ENCODE data around the gene SYT15.
"Not testable (repeated sequence)": the region's sequence is repeated elsewhere in the genome, so short reads cannot be mapped to it uniquely, and the experiment has no call there.

SYT15 gene

DNA sequence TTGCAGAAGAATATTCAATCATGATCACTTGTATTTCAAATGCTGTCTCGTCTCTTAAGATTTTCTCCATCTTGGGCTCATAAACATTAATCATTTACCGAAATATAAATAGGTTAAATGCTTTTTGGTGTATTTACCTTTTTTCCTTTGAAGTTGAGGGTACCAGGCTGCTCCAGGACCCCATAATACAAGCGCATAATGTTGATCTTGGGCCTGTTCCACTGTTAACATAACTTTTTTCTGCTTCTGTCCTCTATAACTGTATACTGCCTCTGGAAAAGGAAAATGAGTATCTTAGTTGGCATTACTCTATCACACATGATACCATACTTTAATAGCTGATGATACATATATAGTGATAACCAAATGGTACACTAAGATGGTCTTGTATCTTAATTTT, 51.9 kb downstream of the SYT15 start:
- not testable (repeated sequence) for H3K9me3 ChIP-seq (ENCODE audit: insufficient read depth, low read depth, low read length); H3F3A ChIP-seq (ENCODE audit: low read depth); H3K4me1 ChIP-seq (ENCODE audit: insufficient read depth, low read length, poor library complexity, severe bottlenecking); H2AFZ ChIP-seq (ENCODE audit: low read length); H3K9me2 ChIP-seq (replicated peaks; ENCODE audit: low read depth, low read length); H3K27me3 ChIP-seq (ENCODE audit: insufficient read depth, low read length, poor library complexity, severe bottlenecking); H3K36me3 ChIP-seq (ENCODE audit: insufficient read depth, low read length); H3K4me3 ChIP-seq (ENCODE audit: low read length, poor library complexity, severe bottlenecking); H3K9ac ChIP-seq (ENCODE audit: low read depth, low read length, poor library complexity, severe bottlenecking); H3K4me2 ChIP-seq (ENCODE audit: low read depth, low read length, poor library complexity, severe bottlenecking); H4K20me1 ChIP-seq (ENCODE audit: insufficient read depth, low read length, poor library complexity, severe bottlenecking); H3K79me2 ChIP-seq (ENCODE audit: insufficient read depth, low read length)

DNA sequence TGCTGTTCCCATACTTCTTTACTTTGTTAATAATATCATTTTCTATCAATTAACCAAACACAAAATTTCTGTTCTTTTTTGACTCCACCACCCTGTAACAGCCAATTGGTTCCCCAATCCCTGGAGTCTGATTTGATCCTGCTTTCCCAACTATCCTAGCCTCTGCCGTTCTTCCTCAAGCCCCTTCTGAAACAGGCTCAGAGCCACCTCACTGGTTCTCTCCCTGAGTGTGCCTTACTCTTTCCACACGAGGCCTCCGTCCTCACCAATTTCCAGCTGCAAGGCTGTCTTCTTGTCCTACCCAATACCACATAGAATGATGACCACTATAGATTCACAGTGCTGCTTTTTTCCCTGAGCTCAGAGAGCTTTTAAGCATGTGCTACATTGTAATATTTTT, 52.8 kb downstream of the SYT15 start:
- not testable (repeated sequence) for H3K36me3 ChIP-seq (ENCODE audit: insufficient read depth, low read length); H3K4me3 ChIP-seq (ENCODE audit: low read length, poor library complexity, severe bottlenecking); H2AFZ ChIP-seq (ENCODE audit: low read length); H3K27me3 ChIP-seq (ENCODE audit: insufficient read depth, low read length, poor library complexity, severe bottlenecking); H3K4me2 ChIP-seq (ENCODE audit: low read depth, low read length, poor library complexity, severe bottlenecking); H3K9me3 ChIP-seq (ENCODE audit: insufficient read depth, low read depth, low read length); H3K9me2 ChIP-seq (replicated peaks; ENCODE audit: low read depth, low read length); H4K20me1 ChIP-seq (ENCODE audit: insufficient read depth, low read length, poor library complexity, severe bottlenecking); H3F3A ChIP-seq (ENCODE audit: low read depth); H3K4me1 ChIP-seq (ENCODE audit: insufficient read depth, low read length, poor library complexity, severe bottlenecking); H3K79me2 ChIP-seq (ENCODE audit: insufficient read depth, low read length); H3K9ac ChIP-seq (ENCODE audit: low read depth, low read length, poor library complexity, severe bottlenecking)

DNA sequence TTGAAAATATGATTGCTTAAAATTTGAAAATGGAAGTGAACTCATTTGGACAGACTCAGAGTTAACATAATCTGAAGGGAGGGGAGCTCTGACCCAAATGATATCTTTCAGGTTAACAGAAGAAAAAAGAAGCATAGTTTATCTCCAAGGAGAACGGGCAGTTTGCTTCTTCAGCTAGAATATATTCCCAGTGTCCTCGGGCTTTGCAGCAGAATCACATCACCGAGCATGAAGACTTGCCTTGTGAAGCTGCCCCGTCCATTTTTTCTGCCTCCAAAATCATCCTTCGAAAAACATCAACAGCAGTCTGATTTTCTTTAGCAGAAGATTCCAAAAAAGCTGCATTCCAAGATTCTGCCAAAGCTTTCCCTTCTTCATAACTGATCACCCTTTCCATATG, 55.8 kb downstream of the SYT15 start:
- not testable (repeated sequence) for H3F3A ChIP-seq (ENCODE audit: low read depth); H4K20me1 ChIP-seq (ENCODE audit: insufficient read depth, low read length, poor library complexity, severe bottlenecking); H3K27me3 ChIP-seq (ENCODE audit: insufficient read depth, low read length, poor library complexity, severe bottlenecking); H2AFZ ChIP-seq (ENCODE audit: low read length); H3K4me3 ChIP-seq (ENCODE audit: low read length, poor library complexity, severe bottlenecking); H3K9ac ChIP-seq (ENCODE audit: low read depth, low read length, poor library complexity, severe bottlenecking); H3K4me2 ChIP-seq (ENCODE audit: low read depth, low read length, poor library complexity, severe bottlenecking); H3K9me2 ChIP-seq (replicated peaks; ENCODE audit: low read depth, low read length); H3K36me3 ChIP-seq (ENCODE audit: insufficient read depth, low read length); H3K9me3 ChIP-seq (ENCODE audit: insufficient read depth, low read depth, low read length); H3K4me1 ChIP-seq (ENCODE audit: insufficient read depth, low read length, poor library complexity, severe bottlenecking); H3K79me2 ChIP-seq (ENCODE audit: insufficient read depth, low read length)

DNA sequence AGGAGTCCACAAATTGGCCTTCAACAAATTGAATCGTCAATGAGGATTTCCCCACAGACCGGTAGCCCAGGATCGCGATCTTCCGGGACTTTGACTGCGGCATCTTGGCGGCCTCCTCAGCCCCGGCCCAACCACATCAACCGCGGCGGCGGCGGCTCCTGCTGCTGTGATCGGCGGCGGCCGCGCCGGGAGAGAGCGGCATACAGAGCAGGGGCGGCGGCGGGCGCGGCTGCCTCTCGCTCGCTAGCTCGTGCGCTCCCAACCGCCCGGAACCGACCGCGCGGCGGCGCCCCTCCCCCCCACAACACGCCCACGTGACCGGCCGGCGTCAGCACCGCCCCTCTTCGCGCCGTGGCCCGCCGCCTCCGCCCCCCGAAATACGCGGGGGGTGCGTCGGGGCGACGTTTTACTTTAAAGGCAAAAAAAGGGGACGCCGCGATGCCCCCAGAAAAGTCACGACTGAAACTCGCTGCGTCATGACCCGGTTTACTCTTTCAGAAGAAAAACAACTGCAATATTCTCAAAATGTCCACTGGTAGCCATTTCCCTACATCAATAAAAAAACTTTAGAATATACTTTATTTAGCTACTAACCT, 56.5 kb downstream of the SYT15 start:
- not testable (repeated sequence) for H2AFZ ChIP-seq (ENCODE audit: low read length); H3K4me2 ChIP-seq (ENCODE audit: low read depth, low read length, poor library complexity, severe bottlenecking); H3K9ac ChIP-seq (ENCODE audit: low read depth, low read length, poor library complexity, severe bottlenecking); H3K4me1 ChIP-seq (ENCODE audit: insufficient read depth, low read length, poor library complexity, severe bottlenecking); H4K20me1 ChIP-seq (ENCODE audit: insufficient read depth, low read length, poor library complexity, severe bottlenecking); H3K79me2 ChIP-seq (ENCODE audit: insufficient read depth, low read length); H3F3A ChIP-seq (ENCODE audit: low read depth); H3K27me3 ChIP-seq (ENCODE audit: insufficient read depth, low read length, poor library complexity, severe bottlenecking); H3K9me3 ChIP-seq (ENCODE audit: insufficient read depth, low read depth, low read length); H3K36me3 ChIP-seq (ENCODE audit: insufficient read depth, low read length); H3K9me2 ChIP-seq (replicated peaks; ENCODE audit: low read depth, low read length)
- H3K4me3 ChIP-seq (ENCODE audit: low read length, poor library complexity, severe bottlenecking), result peak overlapping the region; percentile 56

DNA sequence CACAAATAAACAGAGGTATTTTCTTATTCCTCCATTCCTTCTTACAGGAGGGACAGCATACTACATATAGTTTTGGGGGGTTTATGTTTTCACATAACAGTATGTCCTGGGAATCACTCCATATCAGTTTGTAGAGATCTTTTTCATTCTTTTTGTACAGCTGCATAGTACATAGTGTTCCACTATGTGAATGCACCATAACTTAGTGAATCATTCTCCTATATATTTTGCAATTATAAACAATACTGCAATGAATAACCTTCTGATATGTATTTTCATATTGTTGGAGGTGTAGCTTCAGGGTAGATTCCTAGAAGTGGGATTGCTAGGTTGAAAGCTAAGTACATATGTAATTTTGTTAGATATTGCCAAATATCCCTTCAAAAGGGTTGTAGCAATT, 61.1 kb downstream of the SYT15 start:
- H3K9me2 ChIP-seq (replicated peaks; ENCODE audit: low read depth, low read length); H3K79me2 ChIP-seq (ENCODE audit: insufficient read depth, low read length); H3F3A ChIP-seq (ENCODE audit: low read depth); H3K4me2 ChIP-seq (ENCODE audit: low read depth, low read length, poor library complexity, severe bottlenecking); H3K27me3 ChIP-seq (ENCODE audit: insufficient read depth, low read length, poor library complexity, severe bottlenecking); H3K4me3 ChIP-seq (ENCODE audit: low read length, poor library complexity, severe bottlenecking); H3K36me3 ChIP-seq (ENCODE audit: insufficient read depth, low read length); H2AFZ ChIP-seq (ENCODE audit: low read length); H3K9me3 ChIP-seq (ENCODE audit: insufficient read depth, low read depth, low read length); H3K9ac ChIP-seq (ENCODE audit: low read depth, low read length, poor library complexity, severe bottlenecking); H4K20me1 ChIP-seq (ENCODE audit: insufficient read depth, low read length, poor library complexity, severe bottlenecking); H3K4me1 ChIP-seq (ENCODE audit: insufficient read depth, low read length, poor library complexity, severe bottlenecking): not testable (repeated sequence)
